PFSK-1 (cell line): ENCODE data around the gene UVRAG.

ENCODE experiments used
- FOXP2 ChIP-seq: optimal IDR thresholded peaks from 2 replicates; pipeline ENCODE3; 2011; ENCODE audit warnings: borderline replicate concordance, control low read depth, inconsistent platforms; ENCODE audit not compliant: insufficient read depth; ENCODE audit errors: extremely low read length, extremely low read depth
- POLR2AphosphoS5 ChIP-seq: IDR thresholded peaks from 2 replicates; pipeline ENCODE4 v1.6.1; 2012; ENCODE audit warnings: low read depth, mild to moderate bottlenecking, control low read depth, low read length, moderate library complexity
- REST ChIP-seq, 2 experiments: IDR thresholded peaks; 2 replicates each; pipeline versions ENCODE4 v1.6.1 to v1.8.0; 2011 to 2012; ENCODE audit warnings: low read depth in 2 of 2, low read length in 2 of 2, control low read depth in 1 of 2, inconsistent platforms in 1 of 2, mild to moderate bottlenecking in 1 of 2, moderate library complexity in 1 of 2; ENCODE audit not compliant: insufficient read depth in 1 of 2
- SIN3A ChIP-seq: IDR thresholded peaks from 2 replicates; pipeline ENCODE4 v1.6.1; 2012; ENCODE audit warnings: mild to moderate bottlenecking, low read length, moderate library complexity, borderline replicate concordance; ENCODE audit not compliant: insufficient read depth
- TAF1 ChIP-seq: IDR thresholded peaks from 2 replicates; pipeline ENCODE4 v1.6.1; 2012; ENCODE audit warnings: low read length, control low read depth, borderline replicate concordance; ENCODE audit not compliant: insufficient read depth

Gene UVRAG

GRCh38 chr11:75773595-75774353 lies 41.2 kb upstream of the UVRAG start:
- no peak for TF ChIP-seq TAF1
- TF ChIP-seq SIN3A, result no peak
- TF ChIP-seq POLR2AphosphoS5, result no peak
- TF ChIP-seq FOXP2, result no peak
- no peak for TF ChIP-seq REST (IDR thresholded peaks at IDR 0.05; ENCODE audit: insufficient read depth in 1 of 2, low read depth in 2 of 2, low read length in 2 of 2)

GRCh38 chr11:75775056-75775455 lies 40.0 kb upstream of the UVRAG start:
- TF ChIP-seq FOXP2, result no peak
- no peak for TF ChIP-seq TAF1
- no peak for TF ChIP-seq POLR2AphosphoS5
- no peak for TF ChIP-seq REST (IDR thresholded peaks at IDR 0.05; ENCODE audit: insufficient read depth in 1 of 2, low read depth in 2 of 2, low read length in 2 of 2)
- no peak for TF ChIP-seq SIN3A

- no peak for TF ChIP-seq REST (IDR thresholded peaks at IDR 0.05; ENCODE audit: insufficient read depth in 1 of 2, low read depth in 2 of 2, low read length in 2 of 2)
- TF ChIP-seq SIN3A, result no peak
- no peak for TF ChIP-seq POLR2AphosphoS5
- TF ChIP-seq TAF1, result no peak
- no peak for TF ChIP-seq FOXP2
Observed at GRCh38 chr11:75776546-75776945, 38.5 kb upstream of the UVRAG start.

- no peak for TF ChIP-seq SIN3A
Observed at GRCh38 chr11:75777461-75778110, 37.4 kb upstream of the UVRAG start.

GRCh38 chr11:75778962-75779361 lies 36.0 kb upstream of the UVRAG start:
- TF ChIP-seq TAF1, result no peak
- TF ChIP-seq FOXP2, result no peak
- TF ChIP-seq POLR2AphosphoS5, result no peak
- TF ChIP-seq SIN3A, result no peak
- no peak for TF ChIP-seq REST (IDR thresholded peaks at IDR 0.05; ENCODE audit: insufficient read depth in 1 of 2, low read depth in 2 of 2, low read length in 2 of 2)
